Putamen (tissue), 1 donor: Measurements from ENCODE around the gene SPARC.
"Not testable (repeated sequence)": the region's sequence is repeated elsewhere in the genome, so short reads cannot be mapped to it uniquely, and the experiment has no call there.

ENCODE experiments used
- DNase-seq: peaks from one replicate; pipeline ENCODE4 v3.0.0-alpha.2; 2016; ENCODE audit warnings: low spot score

Gene SPARC

GRCh38 chr5:151700296-151700695, 13.6 kb upstream of the SPARC start:
- DNase-seq: no peak

- DNase-seq: no peak
Measured at GRCh38 chr5:151699071-151699901, 12.6 kb upstream of the SPARC start.

- not testable (repeated sequence) for DNase-seq
Measured at GRCh38 chr5:151698081-151698480, 11.4 kb upstream of the SPARC start.

GRCh38 chr5:151697452-151697851, 10.7 kb upstream of the SPARC start:
- no peak for DNase-seq

GRCh38 chr5:151696470-151697061, 9.9 kb upstream of the SPARC start:
- no peak for DNase-seq

GRCh38 chr5:151695464-151695863, 8.7 kb upstream of the SPARC start:
- no peak for DNase-seq

- peak; percentile 97 for DNase-seq
Measured at GRCh38 chr5:151694035-151694485, 7.3 kb upstream of the SPARC start.

- no peak for DNase-seq
Measured at GRCh38 chr5:151692312-151692711, 5.6 kb upstream of the SPARC start.

GRCh38 chr5:151691706-151692105, 5.0 kb upstream of the SPARC start:
- DNase-seq: no peak

GRCh38 chr5:151689591-151689990, 2.9 kb upstream of the SPARC start:
- DNase-seq: not testable (repeated sequence)

- no peak for DNase-seq
Measured at GRCh38 chr5:151688436-151688835, 1.7 kb upstream of the SPARC start.

- DNase-seq: no peak
Measured at GRCh38 chr5:151685749-151686673, 704 bp downstream of the SPARC start.

GRCh38 chr5:151684690-151685361, 1.9 kb downstream of the SPARC start:
- DNase-seq: no peak

- no peak for DNase-seq
Measured at GRCh38 chr5:151683986-151684588, 2.6 kb downstream of the SPARC start.

GRCh38 chr5:151683444-151683843, 3.3 kb downstream of the SPARC start:
- DNase-seq: no peak

GRCh38 chr5:151682751-151683331, 3.9 kb downstream of the SPARC start:
- DNase-seq: no peak

GRCh38 chr5:151682240-151682639, 4.5 kb downstream of the SPARC start:
- no peak for DNase-seq

- DNase-seq: no peak
Measured at GRCh38 chr5:151680944-151681427, 5.7 kb downstream of the SPARC start.

- DNase-seq: not testable (repeated sequence)
Measured at GRCh38 chr5:151680156-151680505, 6.6 kb downstream of the SPARC start.

GRCh38 chr5:151679421-151680155, 7.1 kb downstream of the SPARC start:
- no peak for DNase-seq
